ENCODE data around the gene NANS.

NANS gene

GRCh38 chr9:98022447-98022846, 34.1 kb upstream of the NANS start:
- H3K4me1 Mint-ChIP-seq = no peaks in the 10 kb centered on the region
- H3K4me3 Mint-ChIP-seq = no peak overlapping the region
- no peaks in the 10 kb centered on the region for H3K27me3 Mint-ChIP-seq
- no peak for ATAC-seq
- peaks cover 18% of the 10 kb centered on the region for H3K36me3 Mint-ChIP-seq (ENCODE audit: low read depth)
- DNase-seq = no peak
- no peaks in the 10 kb centered on the region for H3K9me3 Mint-ChIP-seq
- no peak overlapping the region for H3K27ac Mint-ChIP-seq

GRCh38 chr9:98024702-98025101, 31.8 kb upstream of the NANS start:
- Mint-ChIP-seq H3K27ac (no peak overlapping the region), H3K9me3 (no peaks in the 10 kb centered on the region), H3K36me3 (ENCODE audit: low read depth) (peaks cover 7% of the 10 kb centered on the region), H3K27me3 (no peaks in the 10 kb centered on the region), H3K4me1 (no peaks in the 10 kb centered on the region), H3K4me3 (no peak overlapping the region)
- no peak for DNase-seq
- no peak for ATAC-seq

GRCh38 chr9:98031169-98031568, 25.4 kb upstream of the NANS start:
- Mint-ChIP-seq H3K9me3 (no peaks in the 10 kb centered on the region), H3K27ac (no peak overlapping the region), H3K4me3 (no peak overlapping the region), H3K4me1 (peaks cover 16% of the 10 kb centered on the region), H3K27me3 (no peaks in the 10 kb centered on the region), H3K36me3 (ENCODE audit: low read depth) (peaks cover 3% of the 10 kb centered on the region)
- ATAC-seq (no peak), DNase-seq (no peak)

- H3K4me1 Mint-ChIP-seq = peaks cover 16% of the 10 kb centered on the region
- H3K9me3 Mint-ChIP-seq = no peaks in the 10 kb centered on the region
- H3K4me3 Mint-ChIP-seq = no peak overlapping the region
These were observed 24.6 kb upstream of the NANS start for GRCh38 chr9:98031935-98032334.

GRCh38 chr9:98034593-98035546, 21.7 kb upstream of the NANS start:
- Mint-ChIP-seq H3K27ac (peak overlapping the region; percentile 44), H3K9me3 (no peaks in the 10 kb centered on the region), H3K4me1 (peaks cover 16% of the 10 kb centered on the region), H3K27me3 (no peaks in the 10 kb centered on the region), H3K36me3 (ENCODE audit: low read depth) (no peaks in the 10 kb centered on the region), H3K4me3 (no peak overlapping the region)
- peak; percentile 93 for DNase-seq
- peak; percentile 97 for ATAC-seq

More at GRCh38 chr9:98031935-98032334, 24.6 kb upstream of the NANS start:
- H3K36me3 Mint-ChIP-seq (ENCODE audit: low read depth) = no peaks in the 10 kb centered on the region
- H3K27me3 Mint-ChIP-seq = no peaks in the 10 kb centered on the region
- DNase-seq (no peak), ATAC-seq (no peak)
- no peak overlapping the region for H3K27ac Mint-ChIP-seq

DNA sequence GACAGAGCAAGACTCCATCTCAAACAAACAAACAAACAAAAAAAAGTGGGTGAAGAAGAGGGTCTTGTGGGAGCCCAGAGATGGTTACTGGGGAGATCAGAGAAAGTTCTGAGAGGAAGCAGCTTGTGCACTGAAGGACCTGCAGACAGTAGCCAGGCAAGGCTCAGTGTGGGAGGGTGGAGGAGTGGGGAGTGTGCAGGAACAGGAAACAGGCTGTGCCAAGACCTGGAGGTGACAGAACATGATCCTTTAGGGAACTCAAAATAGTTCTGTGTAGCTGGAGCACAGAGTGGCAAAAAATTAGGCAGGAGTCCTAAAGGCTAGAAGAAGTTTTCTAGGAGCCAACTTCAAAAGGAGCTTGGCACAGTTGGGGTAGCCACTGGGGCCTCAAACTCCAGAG, 19.2 kb upstream of the NANS start:
- H3K27me3 Mint-ChIP-seq = no peaks in the 10 kb centered on the region
- no peak overlapping the region for H3K27ac Mint-ChIP-seq
- no peak overlapping the region for H3K4me3 Mint-ChIP-seq
- no peaks in the 10 kb centered on the region for H3K9me3 Mint-ChIP-seq
- H3K4me1 Mint-ChIP-seq = peaks cover 15% of the 10 kb centered on the region
- no peak for DNase-seq
- ATAC-seq = no peak
- H3K36me3 Mint-ChIP-seq (ENCODE audit: low read depth) = no peaks in the 10 kb centered on the region

DNA sequence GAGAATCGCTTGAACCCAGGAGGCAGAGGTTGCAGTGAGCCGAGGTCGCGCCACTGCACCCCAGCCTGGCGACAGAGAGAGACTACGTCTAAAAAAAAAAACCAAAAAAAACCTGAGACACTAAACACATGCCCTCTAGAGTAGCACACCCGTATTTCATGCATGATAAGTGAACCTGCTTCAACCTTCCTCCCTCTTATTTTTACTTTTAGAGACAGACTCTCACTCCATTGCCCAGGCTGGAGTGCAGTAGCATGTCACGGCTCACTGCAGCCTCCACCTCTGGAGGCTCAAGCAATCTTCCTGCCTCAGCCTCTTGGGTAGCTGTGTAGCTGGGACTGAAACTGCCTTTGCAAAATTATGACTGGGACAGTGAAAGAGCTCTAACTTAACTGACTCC, 17.6 kb upstream of the NANS start:
- no peak overlapping the region for H3K27ac Mint-ChIP-seq
- H3K4me1 Mint-ChIP-seq = peaks cover 8% of the 10 kb centered on the region
- no peaks in the 10 kb centered on the region for H3K27me3 Mint-ChIP-seq

DNA sequence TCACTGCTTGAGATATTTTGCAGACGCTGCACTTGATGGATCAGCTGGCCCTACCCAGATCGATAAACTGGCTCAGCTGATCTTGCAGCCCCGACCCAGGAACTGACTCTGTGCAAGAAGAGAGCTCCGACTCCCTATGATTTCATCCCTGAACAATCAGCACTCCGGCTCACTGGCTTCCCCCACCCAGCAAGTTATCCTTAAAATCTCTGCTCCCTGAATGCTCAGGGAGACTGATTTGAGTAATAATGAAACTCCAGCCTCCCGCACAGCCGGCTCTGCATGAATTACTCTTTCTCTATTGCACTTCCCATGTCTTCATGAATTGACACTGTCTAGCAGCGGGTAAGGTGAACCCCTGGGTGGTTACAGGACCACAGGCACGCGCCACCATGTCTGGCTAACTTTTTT, 16.9 kb upstream of the NANS start:
- H3K27me3 Mint-ChIP-seq = no peaks in the 10 kb centered on the region
- H3K36me3 Mint-ChIP-seq (ENCODE audit: low read depth) = no peaks in the 10 kb centered on the region
- H3K27ac Mint-ChIP-seq = no peak overlapping the region
- ATAC-seq (no peak), DNase-seq (no peak)
- peaks cover 7% of the 10 kb centered on the region for H3K4me1 Mint-ChIP-seq
- no peak overlapping the region for H3K4me3 Mint-ChIP-seq
- no peaks in the 10 kb centered on the region for H3K9me3 Mint-ChIP-seq

More for the DNA sequence above, 17.6 kb upstream of the NANS start:
- DNase-seq = no peak
- no peak overlapping the region for H3K4me3 Mint-ChIP-seq
- no peaks in the 10 kb centered on the region for H3K36me3 Mint-ChIP-seq (ENCODE audit: low read depth)
- no peaks in the 10 kb centered on the region for H3K9me3 Mint-ChIP-seq
- ATAC-seq = no peak

- Mint-ChIP-seq H3K36me3 (ENCODE audit: low read depth) (no peaks in the 10 kb centered on the region), H3K27me3 (no peaks in the 10 kb centered on the region), H3K27ac (no peak overlapping the region), H3K4me1 (peaks cover 6% of the 10 kb centered on the region), H3K9me3 (peaks cover 4% of the 10 kb centered on the region), H3K4me3 (no peak overlapping the region)
- ATAC-seq = no peak
- no peak for DNase-seq
These were observed 16.3 kb upstream of the NANS start for GRCh38 chr9:98040212-98040611.

DNA sequence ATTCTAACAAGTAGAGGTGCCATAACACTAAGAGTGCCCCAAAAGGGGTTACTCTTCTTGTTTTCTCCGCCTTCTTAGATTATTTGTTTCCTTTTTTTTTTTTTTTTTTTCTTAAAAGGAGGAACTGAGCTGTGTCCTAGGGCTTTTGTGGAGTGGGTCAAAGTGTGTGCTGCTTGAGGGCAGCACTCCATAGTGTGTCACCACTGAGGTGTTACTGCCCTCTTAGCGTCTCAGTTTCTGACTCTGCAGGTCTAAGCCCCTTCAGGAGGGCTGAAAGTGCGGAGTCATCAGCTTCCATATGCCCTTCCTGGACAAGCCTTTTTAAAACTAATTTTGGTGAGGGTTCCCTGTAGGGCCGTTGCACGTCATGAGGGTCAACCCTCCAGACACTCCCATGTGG, 12.6 kb upstream of the NANS start:
- Mint-ChIP-seq H3K36me3 (ENCODE audit: low read depth) (peaks cover 30% of the 10 kb centered on the region), H3K27me3 (no peaks in the 10 kb centered on the region), H3K4me1 (peaks cover 41% of the 10 kb centered on the region), H3K9me3 (peaks cover 11% of the 10 kb centered on the region), H3K27ac (no peak overlapping the region), H3K4me3 (no peak overlapping the region)
- ATAC-seq = no peak
- DNase-seq = no peak

- Mint-ChIP-seq H3K4me1 (peaks cover 50% of the 10 kb centered on the region), H3K9me3 (peaks cover 11% of the 10 kb centered on the region), H3K36me3 (ENCODE audit: low read depth) (peaks cover 41% of the 10 kb centered on the region), H3K27ac (peak overlapping the region; percentile 90), H3K4me3 (peak overlapping the region; percentile 92), H3K27me3 (no peaks in the 10 kb centered on the region)
- DNase-seq (peak; percentile 18), ATAC-seq (peak; percentile 90)
These were observed 11.0 kb upstream of the NANS start for GRCh38 chr9:98045234-98046179.

DNA sequence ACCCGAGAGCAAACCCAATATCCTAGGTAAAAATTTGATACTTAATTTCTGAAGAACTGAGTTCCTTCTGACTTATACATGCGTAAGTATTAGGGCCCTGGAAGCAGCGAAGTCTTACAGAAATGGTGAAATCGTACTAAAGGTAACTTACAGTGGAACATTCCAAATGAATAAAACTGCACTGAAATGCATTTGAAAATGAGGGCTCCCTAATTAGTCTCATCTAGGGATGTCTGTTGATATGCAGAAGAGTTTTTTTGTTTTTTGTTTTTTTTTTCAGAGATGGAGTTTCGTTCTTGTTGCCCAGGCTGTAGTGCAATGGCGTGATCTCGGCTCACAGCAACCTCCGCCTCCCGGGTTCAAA, 10.4 kb upstream of the NANS start:
- H3K27me3 Mint-ChIP-seq = no peaks in the 10 kb centered on the region
- ATAC-seq (no peak), DNase-seq (no peak)
- H3K4me1 Mint-ChIP-seq = peaks cover 50% of the 10 kb centered on the region
- peaks cover 42% of the 10 kb centered on the region for H3K36me3 Mint-ChIP-seq (ENCODE audit: low read depth)
- H3K9me3 Mint-ChIP-seq = peaks cover 11% of the 10 kb centered on the region
- peak overlapping the region; percentile 90 for H3K27ac Mint-ChIP-seq
- H3K4me3 Mint-ChIP-seq = peak overlapping the region; percentile 92

GRCh38 chr9:98047002-98047401, 9.5 kb upstream of the NANS start:
- Mint-ChIP-seq H3K4me1 (peaks cover 53% of the 10 kb centered on the region), H3K27me3 (no peaks in the 10 kb centered on the region), H3K36me3 (ENCODE audit: low read depth) (peaks cover 45% of the 10 kb centered on the region), H3K4me3 (peak overlapping the region; percentile 92), H3K27ac (peak overlapping the region; percentile 46), H3K9me3 (peaks cover 11% of the 10 kb centered on the region)
- DNase-seq (no peak), ATAC-seq (peak; percentile 34)

DNA sequence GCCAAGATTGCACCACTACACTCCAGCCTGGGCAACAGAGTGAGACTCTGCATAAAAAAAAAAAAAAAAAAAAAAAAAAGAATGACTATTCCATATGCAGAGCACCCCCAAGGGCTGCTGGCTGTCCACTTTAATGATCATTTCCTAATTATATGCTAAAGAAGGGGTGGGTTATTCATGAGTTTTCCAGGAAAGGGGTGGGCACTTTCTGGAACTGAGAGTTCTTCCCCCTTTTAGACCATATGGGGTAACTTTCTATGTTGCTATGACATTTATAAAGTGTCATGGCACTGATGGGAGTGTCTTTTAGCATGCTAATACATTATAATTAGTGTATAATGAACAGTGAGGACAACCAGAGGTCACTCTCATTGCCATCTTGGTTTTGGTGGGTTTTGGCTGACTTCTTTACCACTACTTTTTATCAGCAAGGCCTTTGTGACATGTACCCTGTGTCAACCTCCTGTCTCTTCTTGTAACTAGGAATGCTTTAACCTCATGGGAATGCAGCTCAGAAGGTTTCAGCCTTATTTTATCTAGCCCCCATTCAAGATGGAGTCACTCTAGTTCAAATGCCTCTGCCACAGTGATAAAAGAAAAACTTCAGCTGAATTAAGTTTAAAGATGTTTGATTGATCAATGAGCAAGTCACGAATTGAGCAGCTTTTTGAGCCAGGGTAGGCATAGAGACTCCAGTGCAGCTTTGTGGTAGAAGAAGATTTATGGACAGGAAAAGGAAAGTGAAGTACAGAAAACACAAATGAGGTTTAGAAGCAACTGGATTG, 7.1 kb upstream of the NANS start:
- H3K9me3 Mint-ChIP-seq = peaks cover 11% of the 10 kb centered on the region
- peak overlapping the region; percentile 5 for H3K27ac Mint-ChIP-seq
- DNase-seq (no peak), ATAC-seq (no peak)
- H3K4me3 Mint-ChIP-seq = no peak overlapping the region
- peaks cover 53% of the 10 kb centered on the region for H3K4me1 Mint-ChIP-seq
- peaks cover 53% of the 10 kb centered on the region for H3K36me3 Mint-ChIP-seq (ENCODE audit: low read depth)
- H3K27me3 Mint-ChIP-seq = no peaks in the 10 kb centered on the region

Measured in activated naive CD8-positive, alpha-beta T cell treated with anti-CD3 and anti-CD28 coated beads, Interleukin-2, amount 50 U/mL, for 24 hours (primary cell).